Keratinocyte (primary cell): Measurements from ENCODE around the gene NLRP1. TPM values are rescaled to one million over a fixed set of nuclear protein-coding genes. Genes with fewer than 3 reads are reported as not detected.

ENCODE experiments used
- DNase-seq: peaks from one replicate; pipeline ENCODE4 v3.0.0-alpha.2; 2011; ENCODE audit warnings: low read depth, missing footprints, low spot score
- FAIRE-seq: peaks from 2 replicates; lab custom pipeline; 2011; peaks lifted over from hg19 to GRCh38; lab: Jason Lieb, UNC
- H2AFZ ChIP-seq: 2 replicates; pipeline ENCODE4 v1.6.0; 2012; ENCODE audit warnings: low read length, control low read depth, inconsistent platforms; ENCODE audit not compliant: control insufficient read depth
- H3K27ac ChIP-seq: 2 replicates; pipeline ENCODE4 v1.5.1; 2011; ENCODE audit warnings: low read length; ENCODE audit not compliant: control insufficient read depth, insufficient read depth
- H3K27me3 ChIP-seq: 3 replicates; pipeline ENCODE4 v1.6.0; 2011; ENCODE audit warnings: low read length; ENCODE audit not compliant: control insufficient read depth, insufficient read depth; ENCODE audit errors: extremely low read depth
- H3K36me3 ChIP-seq, 2 experiments: 2 replicates in 1 of 2; 3 replicates in 1 of 2; pipeline ENCODE4 v1.5.1; 2011; ENCODE audit warnings: low read length in 2 of 2, mild to moderate bottlenecking in 1 of 2; ENCODE audit not compliant: control insufficient read depth in 2 of 2, insufficient read depth in 2 of 2; ENCODE audit errors: extremely low read depth in 1 of 2
- H3K4me1 ChIP-seq: 3 replicates; pipeline ENCODE4 v1.5.1; 2011; ENCODE audit warnings: low read length; ENCODE audit not compliant: control insufficient read depth, insufficient read depth; ENCODE audit errors: extremely low read depth
- H3K4me2 ChIP-seq: 3 replicates; pipeline ENCODE4 v1.6.0; 2011; ENCODE audit warnings: low read depth, low read length; ENCODE audit not compliant: control insufficient read depth, insufficient read depth; ENCODE audit errors: extremely low read depth
- H3K4me3 ChIP-seq, 3 experiments: fragments of 200-600 bp in 1 of 3; sonication (generic) in 1 of 3; 2 replicates in 2 of 3; 3 replicates in 1 of 3; pipeline ENCODE4 v1.5.1; 2011 to 2016; ENCODE audit warnings: low read length in 3 of 3, mild to moderate bottlenecking in 3 of 3, control low read depth in 2 of 3, inconsistent platforms in 1 of 3, low read depth in 1 of 3, mixed read lengths in 1 of 3, mixed run types in 1 of 3, moderate library complexity in 1 of 3; ENCODE audit not compliant: control insufficient read depth in 2 of 3, insufficient read depth in 2 of 3; ENCODE audit errors: extremely low read depth in 1 of 3
- H3K79me2 ChIP-seq: 2 replicates; pipeline ENCODE4 v1.6.0; 2012; ENCODE audit warnings: low read length; ENCODE audit not compliant: control insufficient read depth, insufficient read depth
- H3K9ac ChIP-seq: 3 replicates; pipeline ENCODE4 v1.6.0; 2011; ENCODE audit warnings: low read length; ENCODE audit not compliant: control insufficient read depth, insufficient read depth; ENCODE audit errors: extremely low read depth
- H3K9me1 ChIP-seq: 3 replicates; pipeline ENCODE4 v1.6.0; 2011; ENCODE audit warnings: low read length; ENCODE audit not compliant: control insufficient read depth, insufficient read depth; ENCODE audit errors: extremely low read depth
- H3K9me3 ChIP-seq: 2 replicates; pipeline ENCODE4 v1.5.1; 2012; ENCODE audit warnings: low read depth, low read length; ENCODE audit not compliant: control insufficient read depth
- H4K20me1 ChIP-seq: 3 replicates; pipeline ENCODE4 v1.6.0; 2011; ENCODE audit warnings: low read length; ENCODE audit not compliant: control insufficient read depth, insufficient read depth; ENCODE audit errors: extremely low read depth
- CTCF ChIP-seq, 3 experiments: IDR thresholded peaks in 1 of 3; conservative IDR thresholded peaks in 1 of 3; optimal IDR thresholded peaks in 1 of 3; 2 replicates in 2 of 3; 3 replicates in 1 of 3; pipeline versions ENCODE3 to v1.5.1; 2011; ENCODE audit warnings: low read length in 3 of 3, mild to moderate bottlenecking in 3 of 3, moderate library complexity in 2 of 3, control low read depth in 1 of 3, inconsistent platforms in 1 of 3; ENCODE audit not compliant: insufficient read depth in 2 of 3; ENCODE audit errors: extremely low read depth in 1 of 3
- EZH2 ChIP-seq: IDR thresholded peaks from one replicate; pipeline ENCODE4 v1.6.1; 2012; ENCODE audit warnings: inconsistent platforms, mild to moderate bottlenecking, low read length, moderate library complexity
- dilution Hi-C: fragments of 300-500 bp; cut with MboI; formaldehyde crosslinking; loops from one replicate; pipeline ENCODE4 v1.7.0; 2020; ENCODE audit warnings: low sequenced_read_pairs; ENCODE audit not compliant: extremely low pct_ligation_motif_present
- polyA plus RNA-seq, 5 experiments: library from polyadenylated mRNA; depleted of rRNA in 3 of 5; stranded (reverse) in 3 of 5; stranded (forward) in 1 of 5; unstranded in 1 of 5; fragments of >200 nt; gene quantifications; 1 replicate in 1 of 5; 2 replicates in 3 of 5; 3 replicates in 1 of 5; pipeline versions ENCODE4 v1.2.1 to v1.2.3, GENCODE V29; 2011 to 2012; ENCODE audit warnings: missing spikeins in 2 of 5, low read depth in 1 of 5, low replicate concordance in 1 of 5

The NLRP1 gene
- polyA plus RNA-seq, 1 donor (not counting 4 experiments of a cell fraction or from before 2014, with no cell fraction given) = 20.1 TPM

DNA sequence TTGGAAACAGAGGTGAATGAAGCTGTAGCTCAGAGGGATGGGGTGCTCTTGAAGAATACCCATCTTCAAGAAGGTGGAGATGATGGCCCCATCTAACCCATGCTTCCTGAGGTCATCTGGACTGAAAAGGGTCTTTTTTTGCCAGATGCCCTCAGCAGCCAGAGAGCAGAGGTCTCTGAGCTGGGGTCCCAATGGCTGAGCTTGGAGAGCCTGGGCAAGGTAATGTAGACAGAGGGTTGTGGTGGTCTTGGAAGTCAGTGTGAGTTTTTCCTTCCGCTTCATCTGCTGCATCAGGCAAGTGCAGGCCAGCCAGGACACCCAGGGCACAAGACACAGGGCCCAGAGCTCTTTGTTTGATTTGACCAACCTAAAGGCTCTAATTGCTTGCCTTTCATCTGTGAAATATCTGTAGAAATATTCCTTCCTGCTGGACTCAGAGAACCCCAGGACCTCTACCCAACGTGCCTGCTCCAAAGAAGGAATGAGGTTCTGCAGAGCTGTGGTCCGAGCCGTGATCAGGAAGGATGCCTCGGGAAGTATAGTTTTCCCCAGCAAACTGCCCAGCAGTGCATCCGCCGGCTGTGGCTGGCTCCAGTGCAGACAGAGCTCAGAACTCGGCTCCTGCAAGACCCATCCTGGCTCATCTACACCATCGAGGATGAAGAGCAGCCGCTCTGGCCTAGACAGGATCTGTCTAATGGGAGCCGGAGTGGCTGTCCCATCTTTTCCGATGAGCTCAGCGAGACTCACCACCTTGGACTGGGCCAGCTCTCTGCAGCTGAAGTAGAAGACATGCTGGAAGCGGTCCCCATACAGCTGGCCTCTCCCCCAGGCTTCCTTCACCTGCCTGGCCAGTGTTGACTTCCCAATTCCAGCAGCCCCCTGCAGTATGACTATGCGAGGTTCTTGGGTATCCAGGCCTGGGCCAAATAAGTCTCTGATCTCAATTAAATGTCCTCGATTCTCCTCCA lies 25.2 kb downstream of the NLRP1 start:
- Histone ChIP-seq H3K4me1 (peaks cover 11% of the 10 kb centered on the region), H3K4me3 (no peak overlapping the region), H3K9ac (no peak overlapping the region), H3K79me2 (peaks cover 4% of the 10 kb centered on the region), H4K20me1 (no peaks in the 10 kb centered on the region), H2AFZ (no peak overlapping the region), H3K27me3 (no peaks in the 10 kb centered on the region), H3K36me3 (peaks cover 16 to 29% of the 10 kb centered on the region in 2 experiments), H3K27ac (no peak overlapping the region), H3K4me2 (no peak overlapping the region), H3K9me3 (no peaks in the 10 kb centered on the region), H3K9me1 (peaks cover 3% of the 10 kb centered on the region)
- FAIRE-seq (no peak), DNase-seq (no peak)
- dilution Hi-C loops = no loop called here
- TF ChIP-seq CTCF (optimal IDR thresholded peaks at IDR 0.05 in 1 of 3, IDR thresholded peaks at IDR 0.05 in 1 of 3, conservative IDR thresholded peaks at IDR 0.05 in 1 of 3; ENCODE audit: extremely low read depth in 1 of 3, insufficient read depth in 2 of 3, low read length in 3 of 3) = no peak
- TF ChIP-seq EZH2 = no peak

DNA sequence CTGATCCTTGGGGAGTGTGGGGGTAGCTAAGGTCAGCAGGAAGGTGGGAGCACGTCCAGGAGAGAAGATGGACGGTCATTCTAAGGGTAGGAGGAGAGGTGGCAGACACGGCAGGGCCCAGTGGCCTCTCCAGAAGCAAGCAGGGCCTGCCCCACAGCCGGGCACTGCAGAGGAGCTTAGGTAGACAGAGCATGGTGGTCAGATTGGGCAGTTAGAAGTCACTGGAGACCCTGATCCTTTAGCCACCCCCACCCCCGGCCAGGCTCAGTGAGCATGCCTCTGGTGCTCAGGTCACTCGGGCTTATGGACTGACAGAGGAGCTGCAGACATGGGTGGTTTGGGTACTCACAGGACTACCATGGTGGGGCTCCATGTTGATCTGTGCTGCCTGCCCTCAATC lies 26.3 kb downstream of the NLRP1 start:
- DNase-seq (no peak), FAIRE-seq (no peak)
- Histone ChIP-seq H3K36me3 (peaks cover 23 to 32% of the 10 kb centered on the region in 2 experiments), H3K9me1 (peaks cover 3% of the 10 kb centered on the region), H3K9ac (no peak overlapping the region), H3K9me3 (no peaks in the 10 kb centered on the region), H3K4me1 (peaks cover 11% of the 10 kb centered on the region), H3K4me3 (no peak overlapping the region), H3K79me2 (peaks cover 3% of the 10 kb centered on the region), H2AFZ (no peak overlapping the region), H3K4me2 (no peak overlapping the region), H3K27ac (no peak overlapping the region), H3K27me3 (no peaks in the 10 kb centered on the region), H4K20me1 (no peaks in the 10 kb centered on the region)
- no peak for TF ChIP-seq EZH2
- no peak for TF ChIP-seq CTCF (optimal IDR thresholded peaks at IDR 0.05 in 1 of 3, IDR thresholded peaks at IDR 0.05 in 1 of 3, conservative IDR thresholded peaks at IDR 0.05 in 1 of 3; ENCODE audit: extremely low read depth in 1 of 3, insufficient read depth in 2 of 3, low read length in 3 of 3)
- dilution Hi-C loops = no loop called here
